Middle frontal gyrus (tissue), 1 donor: Measurements from ENCODE around the gene ABO.
"Not testable (repeated sequence)": the region's sequence is repeated elsewhere in the genome, so short reads cannot be mapped to it uniquely, and the experiment has no call there.

Experiments used
- DNase-seq: peaks from one replicate; pipeline ENCODE4 v3.0.0-alpha.2; 2015; ENCODE audit warnings: low spot score; ENCODE audit errors: extremely low spot score

ABO gene

GRCh38 chr9:133264235-133264764 lies 10.7 kb downstream of the ABO start:
- no peak for DNase-seq

- DNase-seq = no peak
These were observed 11.4 kb downstream of the ABO start for GRCh38 chr9:133263557-133263956.

GRCh38 chr9:133262226-133262625 lies 12.8 kb downstream of the ABO start:
- no peak for DNase-seq

DNA sequence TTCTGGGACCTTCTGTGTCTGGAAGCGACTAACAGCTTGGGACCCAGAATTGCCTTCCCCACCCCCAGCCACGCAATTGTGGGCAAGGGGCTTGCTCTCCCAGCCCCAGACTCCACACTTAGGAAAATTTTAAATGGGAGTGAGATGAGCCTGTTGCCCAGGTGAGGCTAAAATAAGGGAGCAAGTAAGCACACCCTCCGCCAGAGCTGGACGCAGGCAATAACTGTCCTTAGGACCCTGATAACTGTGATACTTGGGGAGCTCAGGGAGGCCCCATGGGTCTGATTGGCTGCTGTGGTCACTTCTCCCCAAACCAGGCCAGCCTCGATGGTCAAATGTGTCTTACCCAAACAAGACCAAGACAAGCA lies 13.3 kb downstream of the ABO start:
- no peak for DNase-seq

GRCh38 chr9:133261103-133261752 lies 13.8 kb downstream of the ABO start:
- no peak for DNase-seq

GRCh38 chr9:133260334-133261102 lies 14.5 kb downstream of the ABO start:
- no peak for DNase-seq

GRCh38 chr9:133258061-133259015 lies 16.7 kb downstream of the ABO start:
- no peak for DNase-seq

- DNase-seq = no peak
These were observed 17.5 kb downstream of the ABO start for GRCh38 chr9:133257465-133257956.

DNA sequence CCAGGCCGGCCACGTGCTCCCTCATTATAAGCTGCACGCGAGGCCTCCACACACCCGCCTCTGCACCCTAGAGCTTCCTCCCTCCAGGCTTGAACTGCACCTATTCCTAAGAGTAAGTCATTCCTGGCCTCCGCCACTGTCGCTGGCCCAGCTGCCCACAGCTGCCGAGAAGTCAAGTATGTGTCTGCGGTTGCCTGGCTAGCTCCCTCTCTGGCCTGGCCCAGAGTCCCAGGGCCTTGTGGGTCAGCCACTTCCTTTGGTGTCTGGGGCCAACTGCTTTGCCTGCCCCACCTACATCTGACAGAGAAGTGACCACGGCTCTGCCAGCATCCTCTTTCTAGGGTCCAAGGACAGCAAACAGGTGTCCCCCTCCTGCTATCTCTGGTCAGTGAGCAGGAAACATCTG lies 18.3 kb downstream of the ABO start:
- DNase-seq = no peak

DNA sequence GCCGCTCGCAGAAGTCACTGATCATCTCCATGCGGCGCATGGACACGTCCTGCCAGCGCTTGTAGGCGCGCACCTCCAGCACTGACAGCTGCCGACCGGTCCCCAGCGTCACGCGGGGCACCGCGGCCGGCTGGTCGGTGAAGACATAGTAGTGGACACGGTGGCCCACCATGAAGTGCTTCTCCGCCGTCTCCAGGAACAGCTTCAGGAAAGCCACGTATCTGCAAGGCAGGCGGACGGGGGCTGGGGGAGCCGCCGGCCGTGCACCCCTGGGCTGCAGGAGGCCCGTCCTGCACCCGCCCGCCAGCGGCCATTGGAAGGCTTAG lies 18.9 kb downstream of the ABO start:
- no peak for DNase-seq

GRCh38 chr9:133255371-133256135 lies 19.4 kb downstream of the ABO start:
- DNase-seq = no peak

GRCh38 chr9:133254471-133254870 lies 20.5 kb downstream of the ABO start:
- no peak for DNase-seq

DNA sequence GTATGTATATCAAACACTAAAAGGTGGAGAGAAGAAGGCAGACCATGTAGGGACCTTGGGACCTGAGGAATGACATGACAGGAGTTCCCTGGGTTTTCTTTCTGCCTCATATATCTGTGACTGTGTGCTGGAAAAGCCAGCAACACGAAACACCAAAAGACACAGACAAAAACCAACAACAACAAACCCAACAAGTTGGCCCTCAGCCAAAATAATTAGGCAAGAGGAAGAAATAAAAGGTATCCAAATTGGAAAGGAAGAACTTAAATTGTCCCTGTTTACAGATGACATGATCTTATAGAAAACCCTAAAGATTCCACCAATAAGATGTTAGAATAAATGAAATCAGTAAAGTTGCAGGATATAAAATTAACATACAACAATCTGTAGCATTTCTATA lies 21.7 kb downstream of the ABO start:
- no peak for DNase-seq

GRCh38 chr9:133252301-133253020 lies 22.5 kb downstream of the ABO start:
- DNase-seq = no peak

DNA sequence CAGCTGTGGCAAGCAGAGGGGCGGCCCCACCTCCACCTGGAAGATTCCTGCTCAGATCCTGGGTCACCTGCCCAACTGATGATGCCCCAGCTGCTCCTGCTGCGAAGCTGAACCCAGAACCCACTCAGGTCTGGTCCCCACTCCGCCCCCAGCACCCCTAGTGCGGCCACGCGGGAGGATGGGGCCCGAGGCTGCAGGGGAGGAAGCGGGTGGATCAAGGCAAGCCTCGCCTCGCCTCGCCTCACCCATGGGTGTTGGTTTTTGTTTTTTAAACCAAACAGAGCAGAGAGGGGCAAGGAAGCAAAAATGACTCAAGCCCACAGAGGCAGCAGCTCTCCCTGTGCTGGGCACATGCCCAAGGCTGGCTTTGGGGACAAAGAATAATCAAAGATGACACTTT lies 23.2 kb downstream of the ABO start:
- no peak for DNase-seq

GRCh38 chr9:133251221-133251620 lies 23.8 kb downstream of the ABO start:
- DNase-seq = not testable (repeated sequence)

GRCh38 chr9:133250741-133251170 lies 24.2 kb downstream of the ABO start:
- no peak for DNase-seq

DNA sequence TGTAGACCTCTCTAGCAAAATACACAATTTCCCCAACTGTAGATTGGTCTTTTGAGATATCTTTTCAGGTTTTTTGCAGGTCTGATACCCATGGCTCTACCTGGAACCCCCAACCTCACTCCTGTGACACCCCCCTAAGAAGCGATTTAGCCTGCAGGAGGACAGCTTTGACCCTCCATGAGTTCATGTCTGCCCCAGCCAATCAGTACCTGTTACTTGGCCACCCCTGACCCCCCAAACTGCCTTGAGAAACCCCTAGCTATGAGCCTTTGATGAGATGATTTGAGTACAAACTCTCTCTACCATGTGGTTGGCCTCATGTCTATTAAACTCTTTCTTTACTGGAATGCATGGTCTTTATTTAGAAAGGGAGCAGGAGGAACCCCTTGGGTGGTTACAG lies 25.7 kb downstream of the ABO start:
- DNase-seq = no peak

DNA sequence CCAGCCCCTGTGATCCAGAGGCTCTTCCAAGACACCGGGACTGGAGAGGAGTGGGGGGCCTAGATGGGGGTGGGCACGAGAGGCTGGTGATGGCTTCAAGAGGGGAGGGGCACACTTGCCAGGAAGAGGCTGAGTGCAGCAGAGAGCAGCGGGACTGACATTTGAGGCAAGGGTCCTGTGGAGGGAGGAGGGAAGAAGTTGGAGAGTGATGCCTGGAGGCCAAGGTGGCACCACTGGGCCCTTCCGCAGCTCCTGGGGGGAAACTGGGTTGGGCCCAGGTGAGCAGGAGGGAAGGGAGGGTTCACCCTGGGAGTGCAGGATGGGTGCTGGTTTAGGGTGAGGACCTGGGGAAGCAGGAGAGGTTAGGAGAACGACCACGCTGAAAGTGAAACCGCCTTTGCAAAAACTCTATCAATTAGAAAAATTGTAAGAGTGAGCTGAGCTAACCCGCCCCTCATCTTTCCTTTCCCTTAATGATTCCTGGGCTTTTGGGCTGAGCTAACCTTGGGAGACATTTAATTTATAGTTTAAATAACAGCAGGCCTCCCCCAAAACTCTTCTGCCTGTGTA lies 26.2 kb downstream of the ABO start:
- DNase-seq = no peak

GRCh38 chr9:133247632-133248031 lies 27.4 kb downstream of the ABO start:
- no peak for DNase-seq
